ENCODE data around the gene CRIP3. TPM values are rescaled to one million over a fixed set of nuclear protein-coding genes. Genes with fewer than 3 reads are reported as not detected.
"Not testable (repeated sequence)": the region's sequence is repeated elsewhere in the genome, so short reads cannot be mapped to it uniquely, and the experiment has no call there.

CRIP3 gene
- total RNA-seq, 1 donor from 2014 or later: not detected

- intact Hi-C loops (cut with micrococcal nuclease): loop anchor here (1.0 to 2.0 kb wide), 3 partner anchors 91 to 199 kb away; partner anchors contain the start of gene TJAP1
Measured at GRCh38 chr6:43307451-43308100, 1.1 kb downstream of the CRIP3 start.

- intact Hi-C loops (cut with micrococcal nuclease): no loop called here
Measured at GRCh38 chr6:43306086-43306485, 2.5 kb downstream of the CRIP3 start.

- intact Hi-C loops (cut with micrococcal nuclease): no loop called here
Measured at GRCh38 chr6:43304882-43305281, 3.7 kb downstream of the CRIP3 start.

- intact Hi-C loops (cut with micrococcal nuclease): no loop called here
Measured at GRCh38 chr6:43304361-43304760, 4.3 kb downstream of the CRIP3 start.

GRCh38 chr6:43303751-43304331, 4.8 kb downstream of the CRIP3 start:
- intact Hi-C loops (cut with micrococcal nuclease): no loop called here

- intact Hi-C loops (cut with micrococcal nuclease): not testable (repeated sequence)
Measured at GRCh38 chr6:43303006-43303405, 5.6 kb downstream of the CRIP3 start.

GRCh38 chr6:43302126-43302525, 6.5 kb downstream of the CRIP3 start:
- intact Hi-C loops (cut with micrococcal nuclease): no loop called here

- intact Hi-C loops (cut with micrococcal nuclease): no loop called here
Measured at GRCh38 chr6:43301081-43301870, 7.3 kb downstream of the CRIP3 start.

- intact Hi-C loops (cut with micrococcal nuclease): no loop called here
Measured at GRCh38 chr6:43299338-43300293, 9.0 kb downstream of the CRIP3 start.

- intact Hi-C loops (cut with micrococcal nuclease): no loop called here
Measured at GRCh38 chr6:43298565-43299337, 9.9 kb downstream of the CRIP3 start.

- intact Hi-C loops (cut with micrococcal nuclease): no loop called here
Measured at GRCh38 chr6:43297644-43298564, 10.7 kb downstream of the CRIP3 start, which contains the start of gene SLC22A7. TSS of gene SLC22A7 (plus strand) at chr6:43298260. CDS start at chr6:43298359, 99 bp downstream.

GRCh38 chr6:43296780-43297497, 11.7 kb downstream of the CRIP3 start:
- intact Hi-C loops (cut with micrococcal nuclease): no loop called here

GRCh38 chr6:43295456-43295855, 13.2 kb downstream of the CRIP3 start:
- intact Hi-C loops (cut with micrococcal nuclease): no loop called here

GRCh38 chr6:43294536-43294935, 14.1 kb downstream of the CRIP3 start:
- intact Hi-C loops (cut with micrococcal nuclease): no loop called here

GRCh38 chr6:43293698-43294097, 14.9 kb downstream of the CRIP3 start:
- intact Hi-C loops (cut with micrococcal nuclease): no loop called here

GRCh38 chr6:43292763-43293318, 15.8 kb downstream of the CRIP3 start:
- intact Hi-C loops (cut with micrococcal nuclease): no loop called here

GRCh38 chr6:43292341-43292740, 16.3 kb downstream of the CRIP3 start:
- intact Hi-C loops (cut with micrococcal nuclease): no loop called here

- intact Hi-C loops (cut with micrococcal nuclease): no loop called here
Measured at GRCh38 chr6:43291708-43292107, 16.9 kb downstream of the CRIP3 start.
